HG03442 (cell line): ENCODE measurements around the gene C10orf120.

Experiments used
- ATAC-seq: cut with Tn5 transposase; IDR thresholded peaks from one replicate; pipeline ENCODE4 v1.9.1; 2021; ENCODE audit warnings: mild to moderate bottlenecking, moderate library complexity; ENCODE audit not compliant: unreplicated experiment

The C10orf120 gene

DNA sequence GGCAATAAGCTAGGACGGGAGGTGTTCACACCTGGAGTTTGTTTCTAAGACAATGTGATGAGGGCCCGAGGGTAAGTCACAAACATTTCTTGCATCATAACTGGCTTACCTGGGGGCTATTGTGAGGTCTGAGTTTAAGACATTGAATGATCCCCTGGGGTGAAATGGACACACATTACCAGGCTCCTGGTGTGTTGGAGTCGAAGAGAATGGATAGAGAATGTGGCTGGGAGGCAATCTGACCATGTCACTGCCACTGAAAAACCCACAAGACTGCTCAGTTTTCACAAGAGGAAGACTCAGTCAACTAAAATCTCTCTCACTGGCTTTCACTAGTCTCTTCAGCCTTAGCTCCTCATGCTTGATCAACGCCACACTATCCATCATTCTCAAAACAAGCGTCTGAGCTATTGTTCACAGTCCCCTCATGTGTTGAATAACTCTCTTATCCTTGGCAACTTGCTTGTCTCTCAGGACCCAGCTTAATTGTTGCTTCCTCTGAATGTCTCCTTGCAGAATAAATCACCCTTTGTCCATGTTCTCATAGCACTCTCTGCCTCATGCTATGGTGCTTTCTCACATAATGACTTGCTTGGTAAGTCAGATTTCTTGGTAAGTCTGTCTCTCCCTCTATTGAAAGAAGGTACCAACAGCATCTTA is at the start of gene C10orf120:
Gene C10orf120, minus strand, starts transcription at position 51 of the 660 bp plus-strand sequence. CDS start 56 bp downstream, outside the sequence.
- no peak for ATAC-seq

DNA sequence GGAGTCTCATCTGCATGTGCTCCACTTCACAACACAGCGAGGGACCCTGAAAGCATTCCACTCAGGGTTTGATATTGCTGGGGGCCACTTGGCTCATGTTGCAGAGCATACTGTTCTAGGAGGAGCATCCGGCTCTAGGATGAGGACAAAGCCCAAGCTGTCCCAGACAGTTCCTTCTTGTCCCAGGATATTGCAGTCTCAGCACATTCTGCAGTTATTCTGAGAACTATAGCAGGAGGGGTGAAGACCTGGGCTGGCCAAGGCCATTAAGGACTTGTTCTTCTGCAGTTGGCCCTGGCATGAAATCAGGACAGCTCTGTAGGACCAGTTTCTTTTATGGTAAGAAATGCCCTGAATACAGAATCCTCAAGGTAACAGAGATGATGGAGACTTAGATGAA is 48.9 kb upstream of the C10orf120 start:
- ATAC-seq: no peak

- ATAC-seq: no peak
Observed at GRCh38 chr10:122746408-122746807, 46.8 kb upstream of the C10orf120 start.

DNA sequence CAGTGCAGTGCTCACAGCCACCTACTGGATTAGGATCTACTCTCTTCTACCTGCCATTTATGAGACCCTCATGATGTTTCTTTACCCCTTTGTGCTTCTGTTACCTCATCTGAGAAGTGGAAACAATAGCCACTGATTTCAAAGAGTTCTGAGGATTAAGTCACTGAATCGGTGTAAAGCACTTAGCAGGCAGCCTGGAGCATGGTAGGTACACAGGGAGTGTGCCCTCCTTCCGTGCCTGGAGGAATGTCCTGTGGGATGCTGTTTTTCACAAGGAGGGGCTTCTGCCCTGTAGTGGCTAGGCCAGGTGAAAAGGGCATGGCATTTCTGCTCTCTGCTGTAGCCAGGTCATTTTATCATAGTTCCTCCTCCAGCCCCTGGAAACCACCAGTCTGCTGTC is 44.6 kb upstream of the C10orf120 start:
- no peak for ATAC-seq

GRCh38 chr10:122740640-122741039 is 41.0 kb upstream of the C10orf120 start:
- no peak for ATAC-seq

DNA sequence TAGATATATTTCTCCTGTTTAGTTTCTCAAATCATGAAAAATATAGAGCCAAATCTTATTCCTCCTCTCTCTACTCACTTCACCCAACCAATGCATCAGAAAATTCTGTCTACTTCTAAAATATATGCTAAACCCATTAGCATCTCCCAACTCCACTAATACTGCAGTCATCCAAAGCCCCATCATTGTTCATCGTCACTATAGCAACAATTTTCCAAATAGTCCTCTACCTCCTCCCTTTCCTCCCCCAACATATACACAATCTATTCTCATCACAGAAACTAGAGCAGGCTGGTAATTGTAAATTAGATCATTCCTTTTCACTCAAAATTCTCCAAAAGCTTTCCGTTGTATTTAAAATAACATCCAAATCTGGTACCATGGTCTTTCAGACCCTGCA is 38.4 kb upstream of the C10orf120 start:
- ATAC-seq: no peak

GRCh38 chr10:122733931-122734665 is 34.5 kb upstream of the C10orf120 start:
- ATAC-seq: no peak

GRCh38 chr10:122733443-122733842 is 33.8 kb upstream of the C10orf120 start:
- ATAC-seq: no peak

DNA sequence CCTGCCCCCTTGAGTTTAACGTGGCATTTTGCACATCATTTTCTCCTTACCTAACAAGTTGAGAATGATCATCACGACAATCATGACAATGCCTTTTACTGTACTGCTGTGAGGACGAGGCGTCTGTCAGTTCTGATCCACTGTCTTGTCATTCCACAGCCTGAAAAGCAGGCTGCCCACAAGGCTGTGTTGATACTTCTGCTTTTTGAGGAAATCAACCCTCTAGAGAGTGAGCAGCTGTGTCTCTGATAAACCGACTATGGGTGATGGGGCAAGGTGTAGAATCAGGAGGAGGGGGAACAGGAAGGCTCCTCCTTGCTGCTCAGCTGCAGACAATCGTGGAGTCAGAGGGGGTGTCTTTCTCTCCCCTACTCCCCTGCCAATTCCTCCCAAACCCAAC is 30.6 kb upstream of the C10orf120 start:
- ATAC-seq: no peak

DNA sequence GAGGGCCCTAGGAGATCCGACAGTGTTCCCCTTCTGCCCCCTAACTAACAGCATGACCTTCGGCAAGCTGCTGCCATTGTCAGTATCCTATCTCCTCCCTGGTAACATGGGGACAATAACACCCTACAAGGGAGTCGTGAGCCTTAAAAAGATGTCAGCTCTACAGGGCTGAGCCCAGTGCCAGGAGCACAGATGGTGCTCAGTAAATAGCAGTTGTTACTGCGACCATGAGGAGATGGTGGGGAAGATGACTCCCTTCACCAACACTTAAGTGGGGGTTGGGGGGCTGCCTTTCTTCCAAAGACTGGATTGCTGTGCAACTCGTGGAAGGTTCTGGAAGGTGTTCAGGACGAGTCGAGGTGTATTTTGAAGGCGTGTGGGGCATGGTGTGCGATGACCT is 29.5 kb upstream of the C10orf120 start:
- no peak for ATAC-seq

GRCh38 chr10:122727426-122727825 is 27.8 kb upstream of the C10orf120 start:
- no peak for ATAC-seq

GRCh38 chr10:122725768-122726167 is 26.1 kb upstream of the C10orf120 start:
- no peak for ATAC-seq

- ATAC-seq: no peak
Observed at GRCh38 chr10:122725006-122725405, 25.4 kb upstream of the C10orf120 start.

- no peak for ATAC-seq
Observed at GRCh38 chr10:122721111-122721510, 21.5 kb upstream of the C10orf120 start.

DNA sequence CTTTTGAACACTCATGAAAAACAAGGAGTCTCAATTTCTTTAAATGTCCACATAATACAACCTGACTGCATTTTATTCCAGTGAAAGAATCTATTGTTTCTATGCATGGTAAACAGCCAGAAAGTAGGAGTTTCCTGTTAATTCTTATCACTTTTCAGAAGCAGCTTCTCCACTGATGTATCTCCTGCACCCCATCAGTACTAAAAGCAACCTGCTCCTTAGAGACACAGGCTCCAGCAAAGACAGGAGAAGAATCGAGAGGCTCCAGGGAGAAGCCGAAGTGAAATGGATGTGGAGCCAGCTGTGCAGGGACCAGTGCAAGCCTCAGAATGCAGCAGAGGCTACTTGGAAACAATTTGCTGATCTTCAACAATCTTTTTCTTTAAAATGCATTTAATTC is 16.4 kb upstream of the C10orf120 start:
- ATAC-seq: no peak

DNA sequence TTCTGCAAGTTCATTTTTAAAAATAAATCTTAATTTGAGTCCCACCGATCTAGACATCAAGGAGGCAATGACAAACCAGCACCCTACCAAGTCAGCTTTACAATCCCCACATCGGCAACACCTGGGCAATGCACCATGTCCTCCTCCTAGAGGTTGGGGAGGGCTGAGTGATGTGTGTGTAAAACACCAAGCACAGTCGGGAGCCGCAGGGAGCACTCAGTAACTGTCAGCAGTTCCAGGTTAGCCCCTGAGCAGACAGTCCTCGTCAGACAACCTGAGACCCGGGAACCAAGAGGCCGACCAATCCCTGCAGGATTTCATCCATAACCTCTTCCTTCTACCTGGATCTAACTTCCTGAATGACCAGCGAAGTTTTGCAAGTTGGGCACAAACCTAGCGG is 15.9 kb upstream of the C10orf120 start:
- ATAC-seq: no peak

- no peak for ATAC-seq
Observed at GRCh38 chr10:122713091-122713885, 13.6 kb upstream of the C10orf120 start.

DNA sequence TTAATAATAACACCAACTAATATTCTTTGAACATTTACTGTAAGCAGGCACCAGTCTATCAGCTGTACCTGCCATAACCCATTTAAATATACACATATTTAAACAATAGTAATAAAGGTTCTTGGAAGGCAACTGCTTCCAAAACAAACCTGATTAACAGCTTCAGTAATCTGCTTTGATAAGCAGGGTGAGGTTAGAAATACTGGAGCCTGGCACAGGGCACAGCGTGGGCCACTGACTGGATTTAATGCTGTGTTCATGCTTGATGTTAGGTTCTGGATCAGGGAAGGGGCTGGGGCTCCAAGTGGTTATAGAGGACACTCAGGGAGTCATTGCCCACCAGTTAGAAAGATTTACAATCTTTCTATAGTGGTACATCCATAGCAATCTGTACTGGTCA is 10.9 kb upstream of the C10orf120 start:
- ATAC-seq: no peak

- ATAC-seq: no peak
Observed at GRCh38 chr10:122709971-122710370, 10.3 kb upstream of the C10orf120 start.

DNA sequence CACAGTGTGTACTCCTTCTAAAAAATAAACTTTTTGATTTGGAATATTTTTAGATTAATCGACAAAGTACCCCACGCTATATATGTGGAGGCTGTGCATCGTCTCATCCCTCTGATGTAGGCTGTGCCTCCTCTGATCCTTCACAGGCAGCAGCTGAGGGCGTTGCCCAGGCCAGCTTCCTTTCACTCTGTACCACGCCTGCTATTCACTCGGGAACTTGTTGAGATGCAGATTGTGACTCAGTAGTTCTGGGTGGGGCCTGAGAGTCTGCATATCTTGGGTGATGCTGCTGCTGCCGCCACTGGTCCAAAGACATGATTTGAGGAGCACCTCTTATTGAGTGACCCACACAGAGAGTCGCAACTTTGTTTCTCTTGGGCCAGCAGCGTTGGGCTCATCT is 7.9 kb upstream of the C10orf120 start:
- no peak for ATAC-seq

GRCh38 chr10:122706947-122707346 is 7.3 kb upstream of the C10orf120 start:
- no peak for ATAC-seq

GRCh38 chr10:122706467-122706866 is 6.8 kb upstream of the C10orf120 start:
- ATAC-seq: no peak
